IMR-90 (cell line): ENCODE data around the gene CST7. TPM values are rescaled to one million over a fixed set of nuclear protein-coding genes. Genes with fewer than 3 reads are reported as not detected.

Source experiments
- ATAC-seq: fragments of 200-7000 bp; cut with Tn5 transposase; 2 replicates; pipeline ENCODE4 v1.9.1; 2020; ENCODE audit warnings: low read depth, mild to moderate bottlenecking, moderate library complexity
- BruUV-seq: library from RNA; stranded (reverse); fragments of 400-500 nt; replicated peaks from 2 replicates; lab custom pipeline; 2021; lab: Mats Ljungman, UMichigan
- CTCF ChIA-PET: fragments of 300-600 bp; formaldehyde crosslinking; extraction: SDS; loops from one replicate; lab custom pipeline; 2021; ENCODE audit warnings: antibody characterized with exemption; lab: Yijun Ruan, JAX
- POLR2A ChIA-PET: fragments of 300-600 bp; sonication (Branson Sonifier 250); formaldehyde crosslinking; loops from one replicate; lab custom pipeline; 2022; ENCODE audit warnings: antibody characterized with exemption; ENCODE audit not compliant: unreplicated experiment; lab: Charles Lee
- DNase-seq: peaks from one replicate; pipeline ENCODE4 v3.0.0; 2013
- H2AFZ ChIP-seq: replicated peaks from 2 replicates; pipeline ENCODE3; 2013; ENCODE audit warnings: low read length, mild to moderate bottlenecking; ENCODE audit not compliant: poor library complexity
- H2AK5ac ChIP-seq: 2 replicates; pipeline ENCODE4 v1.6.1; 2013; ENCODE audit warnings: low read depth, low read length, inconsistent platforms
- H2AK9ac ChIP-seq: replicated peaks from 2 replicates; pipeline ENCODE3; 2013; ENCODE audit warnings: mild to moderate bottlenecking, low read depth, low read length, moderate library complexity; ENCODE audit not compliant: poor library complexity
- H2BK120ac ChIP-seq: 2 replicates; pipeline ENCODE4 v1.6.1; 2013; ENCODE audit warnings: low read depth, low read length, inconsistent platforms
- H2BK15ac ChIP-seq: 3 replicates; pipeline ENCODE4 v1.6.1; 2013; ENCODE audit warnings: low read depth, low read length, inconsistent platforms
- H2BK20ac ChIP-seq: 2 replicates; pipeline ENCODE4 v1.6.1; 2013; ENCODE audit warnings: low read depth, mild to moderate bottlenecking, inconsistent platforms, low read length, moderate library complexity
- H2BK5ac ChIP-seq: 2 replicates; pipeline ENCODE4 v1.6.1; 2013; ENCODE audit warnings: mild to moderate bottlenecking, low read depth, low read length, inconsistent platforms; ENCODE audit not compliant: poor library complexity, severe bottlenecking
- H3K14ac ChIP-seq: replicated peaks from 2 replicates; pipeline ENCODE4 v1.6.1; 2013; ENCODE audit warnings: low read depth, low read length, inconsistent platforms
- H3K18ac ChIP-seq: 2 replicates; pipeline ENCODE4 v1.6.1; 2013; ENCODE audit warnings: low read depth, low read length, control low read depth
- H3K23ac ChIP-seq: 2 replicates; pipeline ENCODE4 v1.6.1; 2013; ENCODE audit warnings: low read depth, low read length, inconsistent platforms
- H3K27ac ChIP-seq: 2 replicates; pipeline ENCODE4 v1.5.1; 2013; ENCODE audit warnings: mild to moderate bottlenecking, control low read depth, low read length; ENCODE audit not compliant: insufficient read depth
- H3K27me3 ChIP-seq: 2 replicates; pipeline ENCODE4 v1.6.1; 2013; ENCODE audit warnings: low read length; ENCODE audit not compliant: control insufficient read depth, insufficient read depth
- H3K36me3 ChIP-seq: 2 replicates; pipeline ENCODE4 v1.6.1; 2013; ENCODE audit warnings: low read length, mixed read lengths; ENCODE audit not compliant: control insufficient read depth, insufficient read depth
- H3K4ac ChIP-seq: 2 replicates; pipeline ENCODE4 v1.6.1; 2013; ENCODE audit warnings: low read depth, low read length, inconsistent platforms
- H3K4me1 ChIP-seq: 2 replicates; pipeline ENCODE4 v1.6.1; 2013; ENCODE audit warnings: low read length, mixed read lengths; ENCODE audit not compliant: control insufficient read depth, insufficient read depth
- H3K4me2 ChIP-seq: 2 replicates; pipeline ENCODE4 v1.6.1; 2013; ENCODE audit warnings: low read depth, mild to moderate bottlenecking, control low read depth, low read length, moderate library complexity
- H3K4me3 ChIP-seq: 2 replicates; pipeline ENCODE4 v1.5.1; 2013; ENCODE audit warnings: low read depth, mild to moderate bottlenecking, control low read depth, low read length, moderate library complexity; ENCODE audit not compliant: insufficient read depth
- H3K56ac ChIP-seq: 2 replicates; pipeline ENCODE4 v1.6.1; 2013; ENCODE audit warnings: low read length, inconsistent platforms; ENCODE audit not compliant: insufficient read depth; ENCODE audit errors: extremely low read depth
- H3K79me1 ChIP-seq, 2 experiments: 2 replicates each; pipeline ENCODE4 v1.6.1; 2013; ENCODE audit warnings: low read length in 2 of 2, inconsistent platforms in 1 of 2, low read depth in 1 of 2
- H3K9ac ChIP-seq: 2 replicates; pipeline ENCODE4 v1.6.1; 2013; ENCODE audit warnings: low read depth, low read length, control low read depth
- H3K9me1 ChIP-seq: 2 replicates; pipeline ENCODE4 v1.6.1; 2013; ENCODE audit warnings: low read length, inconsistent platforms; ENCODE audit not compliant: insufficient read depth
- H3K9me3 ChIP-seq: 2 replicates; pipeline ENCODE4 v1.6.1; 2013; ENCODE audit warnings: low read length; ENCODE audit not compliant: control insufficient read depth, insufficient read depth
- H4K20me1 ChIP-seq: 2 replicates; pipeline ENCODE4 v1.6.1; 2013; ENCODE audit warnings: low read length, inconsistent platforms; ENCODE audit not compliant: insufficient read depth
- H4K5ac ChIP-seq: 2 replicates; pipeline ENCODE4 v1.6.1; 2013; ENCODE audit warnings: mild to moderate bottlenecking, low read depth, low read length, control low read depth
- H4K8ac ChIP-seq, 2 experiments: 2 replicates each; pipeline ENCODE4 v1.6.1; 2013; ENCODE audit warnings: low read depth in 2 of 2, low read length in 2 of 2, control low read depth in 1 of 2, inconsistent platforms in 1 of 2
- H4K91ac ChIP-seq: 2 replicates; pipeline ENCODE4 v1.6.1; 2013; ENCODE audit warnings: low read depth, low read length, inconsistent platforms; ENCODE audit not compliant: insufficient read depth
- CEBPB ChIP-seq: IDR thresholded peaks from 2 replicates; pipeline ENCODE4 v1.6.1; 2012; ENCODE audit warnings: low read depth, low read length, improper control_type of control experiment
- CTCF ChIP-seq: conservative IDR thresholded peaks from 2 replicates; pipeline ENCODE4 v1.5.1; 2012; ENCODE audit warnings: mild to moderate bottlenecking, low read depth, low read length, improper control_type of control experiment
- FOS ChIP-seq: fragments of 150-350 bp; IDR thresholded peaks from 2 replicates; pipeline ENCODE4 v1.6.1; 2016; ENCODE audit warnings: low read depth, low read length
- MAZ ChIP-seq: IDR thresholded peaks from 2 replicates; pipeline ENCODE4 v1.6.1; 2012; ENCODE audit warnings: low read depth, mild to moderate bottlenecking, low read length, improper control_type of control experiment, moderate library complexity, borderline replicate concordance
- POLR2A ChIP-seq: IDR thresholded peaks from 2 replicates; pipeline ENCODE4 v1.6.1; 2012; ENCODE audit warnings: mild to moderate bottlenecking, low read depth, low read length
- RAD21 ChIP-seq: IDR thresholded peaks from 2 replicates; pipeline ENCODE4 v1.6.1; 2012; ENCODE audit warnings: low read length, improper control_type of control experiment
- SMC3 ChIP-seq: fragments of 150-350 bp; IDR thresholded peaks from 2 replicates; pipeline ENCODE4 v1.6.1; 2016; ENCODE audit warnings: low read depth, mild to moderate bottlenecking, antibody characterized with exemption, low read length, moderate library complexity
- WGBS, 2 experiments: methylation state at CpG; one replicate each; pipeline versions ENCODE4 v1.1.5 to v1.1.7; 2013; ENCODE audit warnings: missing lambda C conversion rate in 2 of 2; ENCODE audit not compliant: insufficient read length in 1 of 2; ENCODE audit errors: extremely low coverage in 2 of 2; 5-methylcytosine and 5-hydroxymethylcytosine counted together
- dilution Hi-C: fragments of 300-500 bp; cut with HindIII; formaldehyde crosslinking; loops from one replicate; pipeline ENCODE4 v1.14.3; 2018; ENCODE audit warnings: low sequenced_read_pairs; ENCODE audit not compliant: unreplicated experiment
- in situ Hi-C: fragments of 300-500 bp; cut with MboI; formaldehyde crosslinking; loops from 3 replicates; pipeline ENCODE4 v1.14.3; 2019; ENCODE audit warnings: low sequenced_read_pairs, inconsistent platforms, mixed read lengths
- intact Hi-C: fragments of 100-400 bp; cut with micrococcal nuclease; formaldehyde crosslinking; loops from 2 replicates; pipeline ENCODE4 v1.10.0; 2022
- polyA plus RNA-seq, 3 experiments: library from polyadenylated mRNA; depleted of rRNA; stranded (reverse); fragments of >200 nt; gene quantifications; 2 replicates each; pipeline ENCODE4 v1.2.3, GENCODE V29; 2012; ENCODE audit warnings: low replicate concordance in 1 of 3
- total RNA-seq: library from RNA; depleted of rRNA; stranded (reverse); fragments of >200 nt; gene quantifications from 2 replicates; pipeline ENCODE4 v1.2.3, GENCODE V29; 2012

CST7 gene
- total and polyA plus RNA-seq, 2 of the 4 experiments (the other 2 are of a cell fraction), result not detected

- TF ChIP-seq CEBPB, result no peak
- TF ChIP-seq RAD21, result peak; percentile 96
- TF ChIP-seq MAZ, result peak; percentile 69
- TF ChIP-seq CTCF, result peak; percentile 96
- peak; percentile 92 for TF ChIP-seq SMC3
- no peak for TF ChIP-seq FOS
- TF ChIP-seq POLR2A, result 0 out of 2 replicates have a peak, but pooled peaks have one; percentile 47
- Histone ChIP-seq H3K56ac (no peak overlapping the region), H3K9ac (no peak overlapping the region; the same call in 1 of the 2 replicates), H3K4me2 (peak overlapping the region; percentile 93), H3K27me3 (peaks cover 29% of the 10 kb centered on the region), H4K8ac (peak overlapping the region in 1 of 2 experiments; percentile 31; a peak in 1 of 4 replicates), H3K79me1 (peaks cover 10 to 22% of the 10 kb centered on the region in 2 experiments; a peak in 2 of 4 replicates), H3K14ac (no peak overlapping the region), H3K27ac (no peak overlapping the region), H3K9me1 (peaks cover 3% of the 10 kb centered on the region; the same call in 1 of the 2 replicates), H3K23ac (no peak overlapping the region), H2AK5ac (no peak overlapping the region), H2BK120ac (no peak overlapping the region), H3K9me3 (no peaks in the 10 kb centered on the region), H3K4ac (no peak overlapping the region), H4K20me1 (no peaks in the 10 kb centered on the region), H4K91ac (no peak overlapping the region), H2BK5ac (no peak overlapping the region), H2AFZ (peak overlapping the region; percentile 55), H3K4me3 (peak overlapping the region; percentile 14; the same call in 1 of the 2 replicates), H3K18ac (no peak overlapping the region), H2BK20ac (no peak overlapping the region), H2AK9ac (peak overlapping the region; percentile 8), H3K36me3 (no peaks in the 10 kb centered on the region), H3K4me1 (no peaks in the 10 kb centered on the region), H2BK15ac (no peak overlapping the region), H4K5ac (no peak overlapping the region)
- DNase-seq, result peak; percentile 63
- in situ Hi-C loops (loop anchor here (5.0 to 25.0 kb wide), 7 partner anchors 68 to 868 kb away; partner anchors contain the start of genes ENTPD6, NINL and ZNF337), dilution Hi-C loops (no loop called here), intact Hi-C loops (loop anchor here (1.0 to 2.0 kb wide), 5 partner anchors 71 to 405 kb away; partner anchors contain the start of gene PYGB)
- ATAC-seq, result peak; percentile 19; the same call in 1 of the 2 replicates
- CTCF ChIA-PET, result interaction anchor here (0.6 to 3.8 kb wide), 7 partner anchors 9 to 514 kb away, joined by 3 to 28 read pairs (median 4); no protein-coding TSS in a partner anchor
- no TSS peak for BruUV-seq
- WGBS, 2 experiments, result 33% methylated on average over 7 of the region's 20 CpGs; no CpG with 5 or more reads in 1 of the 2 experiments
- POLR2A ChIA-PET, result no interaction called here
Observed at GRCh38 chr20:24994470-24995368, 45.6 kb downstream of the CST7 start.
